ENCODE data around the gene GPC2.

GPC2 gene

GRCh38 chr7:100169147-100169850 is 7.9 kb downstream of the GPC2 start:
- no peak for DNase-seq (ENCODE audit: low read depth, low spot score)

GRCh38 chr7:100167912-100168323 is 9.3 kb downstream of the GPC2 start:
- DNase-seq (ENCODE audit: low read depth, low spot score), result no peak

- DNase-seq (ENCODE audit: low read depth, low spot score), result no peak
These were observed 9.9 kb downstream of the GPC2 start for GRCh38 chr7:100166970-100167911.

- DNase-seq (ENCODE audit: low read depth, low spot score), result no peak
These were observed 10.8 kb downstream of the GPC2 start for GRCh38 chr7:100166317-100166940.

- no peak for DNase-seq (ENCODE audit: low read depth, low spot score)
These were observed 13.3 kb downstream of the GPC2 start for GRCh38 chr7:100163871-100164270.

- DNase-seq (ENCODE audit: low read depth, low spot score), result no peak
These were observed 14.1 kb downstream of the GPC2 start for GRCh38 chr7:100163006-100163531.

- no peak for DNase-seq (ENCODE audit: low read depth, low spot score)
These were observed 17.1 kb downstream of the GPC2 start for GRCh38 chr7:100160067-100160466.

- DNase-seq (ENCODE audit: low read depth, low spot score), result no peak
These were observed 18.0 kb downstream of the GPC2 start for GRCh38 chr7:100159099-100159623.

GRCh38 chr7:100158229-100159098 is 18.7 kb downstream of the GPC2 start, which contains the start of gene TRAPPC14:
Gene TRAPPC14, minus strand, starts transcription at chr7:100158723. Its CDS starts 224 bp downstream, at chr7:100158499.
- DNase-seq (ENCODE audit: low read depth, low spot score), result peak; percentile 74

GRCh38 chr7:100157334-100158228 is 19.6 kb downstream of the GPC2 start:
- no peak for DNase-seq (ENCODE audit: low read depth, low spot score)

GRCh38 chr7:100157069-100157333 is 20.2 kb downstream of the GPC2 start:
- DNase-seq (ENCODE audit: low read depth, low spot score), result no peak

GRCh38 chr7:100156331-100157068 is 20.7 kb downstream of the GPC2 start:
- DNase-seq (ENCODE audit: low read depth, low spot score), result no peak

GRCh38 chr7:100155553-100156317 is 21.4 kb downstream of the GPC2 start:
- no peak for DNase-seq (ENCODE audit: low read depth, low spot score)

GRCh38 chr7:100154651-100155491 is 22.3 kb downstream of the GPC2 start:
- DNase-seq (ENCODE audit: low read depth, low spot score), result no peak

GRCh38 chr7:100153708-100154535 is 23.3 kb downstream of the GPC2 start:
- no peak for DNase-seq (ENCODE audit: low read depth, low spot score)

GRCh38 chr7:100152937-100153666 is 24.1 kb downstream of the GPC2 start:
- DNase-seq (ENCODE audit: low read depth, low spot score), result no peak

All from iPS DF 19.7 (cell line).